D721Med (cell line): Measurements from ENCODE around the gene GHRL.

Experiments used
- DNase-seq: peaks from one replicate; pipeline ENCODE4 v3.0.0; 2011; ENCODE audit warnings: low spot score; ENCODE audit not compliant: insufficient read length
- FAIRE-seq: peaks from 2 replicates; lab custom pipeline; 2011; peaks lifted over from hg19 to GRCh38; lab: Jason Lieb, UNC
- TF ChIP-seq, protein P1 (sequence below): IDR thresholded peaks from 2 replicates; pipeline ENCODE4 v1.5.1; 2012; ENCODE audit warnings: mild to moderate bottlenecking, control low read depth; ENCODE audit not compliant: insufficient read depth; ENCODE audit errors: missing control alignments

Gene GHRL

DNA sequence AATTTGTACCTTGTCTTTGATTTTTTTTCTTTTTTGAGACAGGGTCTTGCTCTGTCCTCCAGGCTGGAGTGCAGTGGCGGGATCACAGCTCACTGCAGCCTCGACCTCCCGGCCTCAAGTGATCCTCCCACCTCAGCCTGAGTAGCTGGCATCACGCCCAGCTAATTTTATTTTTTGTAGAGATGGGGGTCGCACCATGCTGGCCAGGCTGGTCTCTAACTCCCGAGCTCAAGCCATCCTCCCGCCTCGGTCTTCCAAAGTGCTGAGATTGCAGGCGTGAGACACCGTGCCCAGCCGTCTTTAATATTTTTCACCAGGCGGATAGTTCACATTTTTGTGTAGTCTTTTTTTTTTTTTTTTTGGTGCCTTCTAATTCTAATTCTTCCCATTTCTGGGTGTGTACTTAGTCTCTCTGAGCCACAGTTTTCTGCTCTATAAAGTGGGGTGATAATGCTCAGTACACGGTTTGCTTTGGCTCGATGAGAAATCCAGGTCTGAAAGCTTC lies 45.0 kb downstream of the GHRL start:
- TF ChIP-seq, protein P1, sequence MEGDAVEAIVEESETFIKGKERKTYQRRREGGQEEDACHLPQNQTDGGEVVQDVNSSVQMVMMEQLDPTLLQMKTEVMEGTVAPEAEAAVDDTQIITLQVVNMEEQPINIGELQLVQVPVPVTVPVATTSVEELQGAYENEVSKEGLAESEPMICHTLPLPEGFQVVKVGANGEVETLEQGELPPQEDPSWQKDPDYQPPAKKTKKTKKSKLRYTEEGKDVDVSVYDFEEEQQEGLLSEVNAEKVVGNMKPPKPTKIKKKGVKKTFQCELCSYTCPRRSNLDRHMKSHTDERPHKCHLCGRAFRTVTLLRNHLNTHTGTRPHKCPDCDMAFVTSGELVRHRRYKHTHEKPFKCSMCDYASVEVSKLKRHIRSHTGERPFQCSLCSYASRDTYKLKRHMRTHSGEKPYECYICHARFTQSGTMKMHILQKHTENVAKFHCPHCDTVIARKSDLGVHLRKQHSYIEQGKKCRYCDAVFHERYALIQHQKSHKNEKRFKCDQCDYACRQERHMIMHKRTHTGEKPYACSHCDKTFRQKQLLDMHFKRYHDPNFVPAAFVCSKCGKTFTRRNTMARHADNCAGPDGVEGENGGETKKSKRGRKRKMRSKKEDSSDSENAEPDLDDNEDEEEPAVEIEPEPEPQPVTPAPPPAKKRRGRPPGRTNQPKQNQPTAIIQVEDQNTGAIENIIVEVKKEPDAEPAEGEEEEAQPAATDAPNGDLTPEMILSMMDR = no peak
- FAIRE-seq (no peak), DNase-seq (no peak)

DNA sequence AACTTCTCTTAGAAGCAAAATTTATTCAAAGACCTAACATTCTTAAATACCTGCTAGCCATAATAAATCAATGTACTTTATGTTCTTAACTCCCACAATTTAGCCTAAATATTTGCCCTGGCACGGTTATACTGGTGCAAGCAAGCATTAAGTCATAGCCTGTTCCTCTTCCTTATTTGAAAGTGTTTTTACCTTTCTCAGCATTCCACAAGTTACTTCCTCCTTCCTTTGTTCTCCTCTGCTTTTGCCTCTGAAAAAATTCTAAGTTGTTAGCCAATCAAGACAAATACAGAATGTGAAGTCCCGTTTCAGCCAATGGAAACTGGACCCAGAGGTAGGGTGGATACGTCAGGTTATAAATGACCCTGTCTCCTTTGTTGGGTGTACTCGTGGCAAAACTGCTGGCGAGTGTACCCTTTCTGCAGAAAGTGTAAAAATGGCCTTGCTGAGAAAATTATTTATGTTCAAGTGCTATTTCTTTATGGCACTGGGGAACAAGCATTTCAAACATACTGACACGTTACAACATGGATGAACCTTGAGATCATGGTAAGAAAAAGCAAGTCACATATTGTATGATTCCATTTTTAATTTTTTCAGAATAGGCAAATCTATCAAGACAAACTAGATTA lies 47.5 kb downstream of the GHRL start:
- DNase-seq (no peak), FAIRE-seq (no peak)
- TF ChIP-seq, protein P1 = no peak

DNA sequence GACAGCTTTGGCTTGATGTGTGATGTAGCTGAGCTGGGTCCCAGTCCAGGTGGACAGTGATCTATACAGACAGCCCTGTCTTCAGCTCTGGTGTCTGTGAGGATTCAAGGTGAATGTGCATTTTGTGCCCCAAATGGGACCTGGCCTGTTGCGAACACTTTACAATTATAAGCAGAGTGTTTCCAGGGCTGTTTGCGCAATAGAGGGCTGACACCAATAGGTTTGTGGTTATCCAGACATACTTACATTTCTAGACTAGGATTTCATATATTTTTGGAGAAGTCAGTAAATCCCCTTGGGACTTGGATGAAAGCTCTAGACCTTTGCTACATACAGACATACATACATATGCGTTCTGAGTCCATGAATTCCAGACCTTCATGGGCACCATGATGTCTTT lies 48.7 kb downstream of the GHRL start:
- FAIRE-seq = no peak
- no peak for DNase-seq
- TF ChIP-seq, protein P1 = no peak

DNA sequence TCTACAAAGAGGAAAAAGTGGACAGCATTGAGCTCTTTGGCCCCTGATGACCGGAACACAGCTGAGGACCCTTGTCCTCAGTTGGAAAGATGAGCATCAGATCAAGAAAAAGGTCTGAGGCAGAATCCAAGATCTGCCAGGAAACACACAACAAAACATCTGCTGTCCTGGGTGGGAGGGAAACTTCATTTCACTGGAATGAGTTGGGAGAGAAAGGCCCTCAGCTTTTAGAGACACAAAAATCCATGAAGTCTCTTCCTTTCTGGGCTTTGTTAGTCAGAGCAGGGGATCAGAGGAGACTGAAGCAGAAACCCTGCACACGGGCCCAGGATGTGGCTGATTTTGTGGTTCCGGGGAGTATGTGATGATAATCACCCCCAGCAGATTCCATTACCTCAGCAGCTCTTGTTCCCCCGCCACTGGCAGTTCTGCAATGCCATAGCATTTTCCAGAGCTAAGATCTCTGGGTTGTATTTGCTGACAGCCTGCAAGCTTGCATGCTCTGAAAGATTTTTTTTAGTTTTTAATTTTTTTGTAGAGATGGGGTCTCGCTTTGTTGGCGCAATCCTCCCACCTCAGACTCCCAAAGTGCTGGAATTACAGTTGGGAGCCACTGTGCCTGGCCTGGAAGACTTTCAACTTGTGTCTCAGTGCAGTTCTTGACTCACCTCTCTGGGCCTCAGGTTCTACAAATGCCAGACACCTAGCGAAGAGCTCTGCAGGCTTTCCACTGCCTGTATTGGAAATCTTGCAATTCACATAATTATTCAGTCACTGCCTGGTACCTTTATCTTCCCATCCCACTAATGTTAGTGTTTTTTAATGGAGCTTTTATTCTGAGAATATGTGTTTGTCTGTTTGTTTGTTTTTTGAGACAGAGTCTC lies 50.3 kb downstream of the GHRL start:
- no peak for DNase-seq
- FAIRE-seq = no peak
- TF ChIP-seq, protein P1 = no peak

DNA sequence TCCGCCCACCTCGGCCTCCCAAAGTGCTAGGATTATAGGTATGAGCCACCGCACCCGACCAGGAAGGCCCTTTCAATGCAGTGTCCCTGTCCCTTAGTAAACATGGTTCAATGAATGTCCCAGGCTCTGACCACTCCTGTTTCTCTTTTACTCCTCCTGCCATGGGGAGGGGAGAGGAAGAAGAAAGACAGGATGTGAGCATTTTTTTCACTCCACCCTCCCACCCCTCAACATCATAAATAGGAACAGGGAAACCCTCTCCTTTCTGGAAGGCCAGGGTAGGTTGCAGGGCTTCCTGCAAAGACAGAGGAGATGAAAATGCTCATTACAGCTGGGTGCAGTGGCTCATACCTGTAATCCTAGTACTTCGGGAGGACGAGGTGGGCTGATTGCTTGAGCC lies 51.9 kb downstream of the GHRL start:
- TF ChIP-seq, protein P1 = no peak
- FAIRE-seq (no peak), DNase-seq (no peak)

DNA sequence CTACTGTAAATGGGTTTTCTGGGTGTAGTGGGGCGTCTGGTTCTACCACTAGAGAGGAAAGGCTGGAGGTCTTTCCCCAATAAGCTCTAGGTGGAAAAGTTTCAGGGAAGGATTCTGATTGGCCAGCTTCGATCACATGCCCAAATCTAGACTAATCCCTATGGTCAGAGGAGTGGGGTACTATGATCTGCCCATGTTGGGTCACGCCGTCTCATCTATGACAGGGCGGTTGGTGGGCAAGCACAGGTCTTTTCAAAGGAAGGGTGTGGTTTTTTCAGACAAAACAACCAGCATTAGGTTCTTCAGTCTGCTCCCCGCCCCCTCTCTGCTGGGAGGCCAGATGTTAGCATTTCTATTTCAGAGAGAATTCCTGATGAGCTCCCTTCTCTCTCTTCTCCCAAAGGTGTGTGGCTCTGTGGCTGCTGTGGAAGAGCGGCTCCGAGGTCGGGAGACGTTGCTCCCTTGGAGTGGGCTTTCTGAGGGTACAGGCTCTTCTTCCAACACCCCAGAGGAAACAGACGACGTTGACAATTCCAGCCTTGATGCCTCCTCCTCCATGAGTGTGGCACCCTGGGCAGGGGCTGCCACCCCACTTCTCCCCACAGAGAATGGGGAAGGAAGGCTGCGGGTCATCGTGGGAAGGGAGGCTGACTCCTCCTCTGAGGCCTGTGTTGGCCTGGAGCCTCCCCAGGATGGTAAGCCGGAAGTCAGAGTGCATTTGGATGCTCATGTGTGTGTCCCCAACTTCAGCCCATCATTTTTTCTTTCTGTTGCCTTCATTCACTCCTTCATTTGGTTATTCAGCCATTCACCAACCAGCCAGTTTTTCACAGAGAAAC lies 54.2 kb downstream of the GHRL start:
- TF ChIP-seq, protein P1 = no peak
- DNase-seq (no peak), FAIRE-seq (no peak)
